ENCODE data around the gene FHDC1. TPM values are rescaled to one million over a fixed set of nuclear protein-coding genes. Genes with fewer than 3 reads are reported as not detected.

The FHDC1 gene
- total and polyA plus RNA-seq, 2 experiments from 2014 or later, result 0.18 TPM; not detected in 1

DNA sequence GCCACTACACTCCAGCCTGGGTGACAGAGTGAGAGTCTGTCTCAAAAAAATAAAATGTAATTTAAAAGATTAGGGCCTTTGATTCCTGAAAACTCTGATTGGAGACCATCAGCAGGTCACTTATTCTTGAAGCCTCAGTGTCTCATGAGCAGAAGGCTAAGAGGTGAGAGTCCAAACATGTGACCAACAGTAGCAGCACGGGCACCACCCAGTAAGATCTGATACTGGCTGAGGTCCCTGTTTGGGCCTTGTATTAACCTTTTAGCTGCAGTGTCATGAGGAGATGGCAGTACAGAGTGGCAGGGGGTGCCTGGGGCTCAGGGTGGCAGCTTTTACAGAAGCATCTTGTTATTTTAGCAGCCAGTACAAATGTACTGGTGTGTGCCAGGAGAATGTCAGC, 89.3 kb downstream of the FHDC1 start:
- Histone ChIP-seq H3K27ac (no peak overlapping the region), H3K4me3 (no peak overlapping the region), H3K36me3 (no peaks in the 10 kb centered on the region), H3K27me3 (no peaks in the 10 kb centered on the region), H3K9me3 (ENCODE audit: low read depth) (no peaks in the 10 kb centered on the region), H3K4me1 (ENCODE audit: low read depth) (no peaks in the 10 kb centered on the region)
- TF ChIP-seq, protein P1, sequence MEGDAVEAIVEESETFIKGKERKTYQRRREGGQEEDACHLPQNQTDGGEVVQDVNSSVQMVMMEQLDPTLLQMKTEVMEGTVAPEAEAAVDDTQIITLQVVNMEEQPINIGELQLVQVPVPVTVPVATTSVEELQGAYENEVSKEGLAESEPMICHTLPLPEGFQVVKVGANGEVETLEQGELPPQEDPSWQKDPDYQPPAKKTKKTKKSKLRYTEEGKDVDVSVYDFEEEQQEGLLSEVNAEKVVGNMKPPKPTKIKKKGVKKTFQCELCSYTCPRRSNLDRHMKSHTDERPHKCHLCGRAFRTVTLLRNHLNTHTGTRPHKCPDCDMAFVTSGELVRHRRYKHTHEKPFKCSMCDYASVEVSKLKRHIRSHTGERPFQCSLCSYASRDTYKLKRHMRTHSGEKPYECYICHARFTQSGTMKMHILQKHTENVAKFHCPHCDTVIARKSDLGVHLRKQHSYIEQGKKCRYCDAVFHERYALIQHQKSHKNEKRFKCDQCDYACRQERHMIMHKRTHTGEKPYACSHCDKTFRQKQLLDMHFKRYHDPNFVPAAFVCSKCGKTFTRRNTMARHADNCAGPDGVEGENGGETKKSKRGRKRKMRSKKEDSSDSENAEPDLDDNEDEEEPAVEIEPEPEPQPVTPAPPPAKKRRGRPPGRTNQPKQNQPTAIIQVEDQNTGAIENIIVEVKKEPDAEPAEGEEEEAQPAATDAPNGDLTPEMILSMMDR (IDR thresholded peaks at IDR 0.05; ENCODE audit: low read depth, low read length), result no peak
- DNase-seq (ENCODE audit: low read depth in 1 of 2, low spot score in 1 of 2), result no peak

DNA sequence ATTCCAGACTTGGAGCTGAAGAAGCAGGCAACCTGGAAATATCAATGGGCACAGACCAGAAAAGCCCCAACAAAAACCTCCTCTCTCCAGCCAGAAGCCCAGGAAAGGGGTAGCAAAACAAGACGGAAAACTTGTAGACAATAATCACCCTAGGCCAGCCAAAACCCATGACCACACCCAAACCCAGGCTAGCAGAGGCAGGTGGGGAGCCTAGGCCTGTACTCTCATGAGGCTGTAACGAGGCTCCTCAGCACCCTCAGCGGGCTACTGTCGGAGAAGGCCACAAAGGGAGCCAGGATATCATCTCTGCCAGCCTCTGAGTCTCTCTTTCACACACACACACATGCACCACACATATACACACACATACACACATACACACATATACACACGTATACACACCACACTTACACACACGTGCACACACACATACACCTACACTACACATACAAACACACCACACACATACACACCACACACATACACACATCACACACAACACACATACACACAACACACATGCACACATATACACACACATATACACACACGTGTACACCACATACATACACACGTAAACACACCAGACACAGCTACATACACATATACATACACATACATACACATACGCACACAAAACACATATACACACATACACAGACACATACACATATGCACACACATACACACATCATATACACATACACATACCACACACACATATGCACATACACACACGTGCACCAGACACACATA, 90.6 kb downstream of the FHDC1 start:
- Histone ChIP-seq H3K27ac (no peak overlapping the region), H3K9me3 (ENCODE audit: low read depth) (no peaks in the 10 kb centered on the region), H3K4me1 (ENCODE audit: low read depth) (no peaks in the 10 kb centered on the region), H3K36me3 (no peaks in the 10 kb centered on the region), H3K4me3 (no peak overlapping the region), H3K27me3 (no peaks in the 10 kb centered on the region)
- TF ChIP-seq, protein P1 (IDR thresholded peaks at IDR 0.05; ENCODE audit: low read depth, low read length), result no peak
- DNase-seq (ENCODE audit: low read depth in 1 of 2, low spot score in 1 of 2), result no peak

DNA sequence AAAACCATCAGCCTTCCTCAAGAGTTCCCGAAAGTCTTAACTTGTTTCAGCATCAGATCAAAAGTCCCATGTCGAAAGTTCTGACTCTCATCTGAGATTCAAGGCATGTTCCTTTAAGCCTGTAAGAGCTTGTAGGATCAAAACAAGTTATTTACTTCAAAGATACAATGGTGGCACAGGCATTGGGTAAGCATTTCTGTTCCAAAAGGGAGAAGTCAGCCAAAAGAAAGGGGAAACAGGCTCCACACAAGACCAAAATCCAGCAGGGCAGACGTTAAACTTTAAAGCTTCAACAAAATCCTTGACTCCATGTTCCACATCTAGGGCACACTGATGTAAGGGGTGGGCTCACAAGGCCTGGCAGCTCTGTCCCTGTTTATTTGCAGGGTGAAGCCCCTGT, 91.7 kb downstream of the FHDC1 start:
- DNase-seq (ENCODE audit: low read depth in 1 of 2, low spot score in 1 of 2), result no peak

DNA sequence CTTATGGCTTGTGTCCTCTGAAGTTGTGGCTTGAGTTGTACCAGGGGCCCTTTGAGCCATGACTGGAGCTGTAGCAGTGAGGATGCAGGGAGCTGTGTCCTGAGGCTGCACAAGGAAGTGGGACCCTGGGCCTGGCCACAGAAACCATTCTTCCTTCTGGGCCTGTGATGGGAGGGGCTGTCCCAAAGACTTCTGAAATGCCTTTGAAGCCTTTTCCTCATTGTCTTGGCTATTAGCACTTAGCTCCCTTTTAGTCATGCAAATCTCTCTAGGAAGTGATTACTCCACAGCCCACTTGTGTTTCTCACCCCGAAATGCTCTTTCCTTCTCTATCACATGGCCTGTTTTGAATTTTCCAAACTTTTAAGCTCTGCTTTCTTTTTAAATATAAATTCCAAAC, 92.4 kb downstream of the FHDC1 start:
- no peaks in the 10 kb centered on the region for H3K27me3 ChIP-seq
- no peak for DNase-seq (ENCODE audit: low read depth in 1 of 2, low spot score in 1 of 2)
- H3K36me3 ChIP-seq, result no peaks in the 10 kb centered on the region
- no peaks in the 10 kb centered on the region for H3K4me1 ChIP-seq (ENCODE audit: low read depth)
- TF ChIP-seq, protein P1 (IDR thresholded peaks at IDR 0.05; ENCODE audit: low read depth, low read length), result no peak
- H3K27ac ChIP-seq, result no peak overlapping the region
- H3K4me3 ChIP-seq, result no peak overlapping the region
- H3K9me3 ChIP-seq (ENCODE audit: low read depth), result no peaks in the 10 kb centered on the region

More for the DNA sequence above, 91.7 kb downstream of the FHDC1 start:
- H3K27me3 ChIP-seq, result no peaks in the 10 kb centered on the region
- H3K27ac ChIP-seq, result no peak overlapping the region
- no peak overlapping the region for H3K4me3 ChIP-seq
- TF ChIP-seq, protein P1 (IDR thresholded peaks at IDR 0.05; ENCODE audit: low read depth, low read length), result no peak
- H3K36me3 ChIP-seq, result no peaks in the 10 kb centered on the region
- H3K4me1 ChIP-seq (ENCODE audit: low read depth), result no peaks in the 10 kb centered on the region
- H3K9me3 ChIP-seq (ENCODE audit: low read depth), result no peaks in the 10 kb centered on the region

Other genes with a start within 250 kb of the FHDC1 start
- gene TIGD4, start 156.6 kb upstream of the FHDC1 start, total RNA-seq, result 0.56 and 1.5 TPM in 2 replicates
- gene TIGD4, start 156.6 kb upstream of the FHDC1 start, polyA plus RNA-seq, result 0.55 and 0.82 TPM in 2 replicates
- 19.3 and 20.3 TPM in 2 replicates for gene ARFIP1, start 156.4 kb upstream of the FHDC1 start, total RNA-seq
- 26.9 and 32.7 TPM in 2 replicates for gene ARFIP1, start 156.4 kb upstream of the FHDC1 start, polyA plus RNA-seq